Psoas muscle (tissue), 8 donors: ENCODE data around the gene DNAJC16. TPM values are rescaled to one million over a fixed set of nuclear protein-coding genes. Genes with fewer than 3 reads are reported as not detected.

Experiments
- ATAC-seq, 4 donors: fragments of 200-7000 bp; cut with Tn5 transposase; one replicate each; pipeline ENCODE4 v1.9.1; 2020; ENCODE audit warnings: moderate library complexity in 3 of 4, mild to moderate bottlenecking in 2 of 4
- DNase-seq, 2 donors: peaks; one replicate each; pipeline ENCODE4 v3.0.0-alpha.2; 2020
- H3K27ac ChIP-seq: fragments of 200-600 bp; one replicate; pipeline ENCODE4 v1.8.0; 2022
- H3K27me3 ChIP-seq, 3 donors: fragments of 200-600 bp in 1 of 3; one replicate each; pipeline versions ENCODE4 v1.6.1 to v1.8.0; 2013 to 2022; ENCODE audit warnings: low read length in 2 of 3, mild to moderate bottlenecking in 2 of 3, moderate library complexity in 1 of 3; ENCODE audit not compliant: insufficient read depth in 3 of 3
- H3K36me3 ChIP-seq, 2 donors: fragments of 200-600 bp in 1 of 2; one replicate each; pipeline versions ENCODE4 v1.6.1 to v1.8.0; 2013 to 2022; ENCODE audit warnings: low read depth in 1 of 2, mild to moderate bottlenecking in 1 of 2, moderate library complexity in 1 of 2; ENCODE audit not compliant: insufficient read depth in 1 of 2
- H3K4me1 ChIP-seq: fragments of 200-600 bp; one replicate; pipeline ENCODE4 v1.8.0; 2022
- H3K4me3 ChIP-seq: fragments of 200-600 bp; one replicate; pipeline ENCODE4 v1.8.0; 2022; ENCODE audit warnings: mild to moderate bottlenecking
- H3K9me3 ChIP-seq: fragments of 200-600 bp; one replicate; pipeline ENCODE4 v1.8.0; 2022
- CTCF ChIP-seq: fragments of 200-600 bp; IDR thresholded peaks from one replicate; pipeline ENCODE4 v1.8.0; 2022; ENCODE audit warnings: antibody characterized with exemption
- WGBS, 3 donors: extraction: QIAGEN DNeasy Blood & Tissue Kit; methylation state at CpG; one replicate each; pipeline versions ENCODE4 v1.1.6 to v1.1.7; 2013; 5-methylcytosine and 5-hydroxymethylcytosine counted together
- intact Hi-C, 2 donors: fragments of 100-400 bp; cut with DNase I; formaldehyde crosslinking; loops; one replicate each; pipeline versions ENCODE4 v1.11.0 to v1.14.2; 2022
- polyA plus RNA-seq, 3 donors: library from polyadenylated mRNA; stranded (reverse); fragments of 200-250 nt; gene quantifications; one replicate each; pipeline ENCODE4 v1.2.3, GENCODE V29; 2013
- total RNA-seq, 4 donors: library from RNA; stranded (reverse); fragmentation: NEBNext Ultra II Directional in 2 of 4; extraction: Animal tissue kit (Norgen Biotek cat#: 25700) in 2 of 4; gene quantifications; one replicate each; pipeline versions ENCODE4 v1.2.1 to v1.2.4, GENCODE V29; 2021 to 2023
- donor health status: healthy with polysubstance abuse.
- donor health status: DM: no; HTN: no; CAD: no; lungs with moderate emphysema.
- donor health status: Bipolar disorder and iron deficiency.
- donor health status: healthy.
- donor health status: DM: yes; HTN: yes; CAD: no.
- donor health status: DM: no; HTN: no; CAD: no.
- donor health status: DM: no; HTN: no; CAD: no.
- donor health status: DM: yes; HTN: yes; CAD: no.

Gene DNAJC16
- total and polyA plus RNA-seq, 7 donors = 6.8 to 29.9 (median 17.2) TPM

- H3K4me3 ChIP-seq = peak overlapping the region; percentile 20
- DNase-seq (no peak), ATAC-seq (peak in 1 of 4 donors; percentile 31)
- H3K27ac ChIP-seq = peak overlapping the region; percentile 99
- no peaks in the 10 kb centered on the region for H3K27me3 ChIP-seq
- H3K4me1 ChIP-seq = peaks cover 96% of the 10 kb centered on the region
- no peaks in the 10 kb centered on the region for H3K9me3 ChIP-seq
- 55 to 76% (median 56%) methylated on average over 13 of the region's 13 CpGs for WGBS, 3 donors
- peaks cover 0 to 28% of the 10 kb centered on the region in 2 donors for H3K36me3 ChIP-seq
- intact Hi-C loops = loop anchor here in 1 of 2 donors (10.0 kb wide), 1 partner anchor 90 kb away; no protein-coding TSS in a partner anchor
- no peak for TF ChIP-seq CTCF
Measured at GRCh38 chr1:15625056-15625917, 98.6 kb downstream of the DNAJC16 start.

Other genes with a start within 250 kb of the DNAJC16 start
- gene EFHD2, start 117.0 kb upstream of the DNAJC16 start, total RNA-seq = 1 to 10 TPM; 4.8 to 6.9 (median 6.5) TPM
- 1 to 10 TPM; 2.3 to 5.4 (median 4.3) TPM for gene EFHD2, start 117.0 kb upstream of the DNAJC16 start, polyA plus RNA-seq
- gene CTRC, start 88.4 kb upstream of the DNAJC16 start, total RNA-seq = under 1 TPM in 1 of 4 donors, not detected in 3; 0.17 TPM
- gene CTRC, start 88.4 kb upstream of the DNAJC16 start, polyA plus RNA-seq = under 1 TPM in 2 of 3 donors, not detected in 1; 0.08 to 0.68 TPM
- gene CELA2A, start 70.1 kb upstream of the DNAJC16 start, total RNA-seq = 1 to 10 TPM in 1 of 4 donors, not detected in 3; 2.1 TPM
- under 1 TPM in 1 of 3 donors, not detected in 2; 0.10 TPM for gene CELA2A, start 70.1 kb upstream of the DNAJC16 start, polyA plus RNA-seq
- gene CELA2B, start 50.7 kb upstream of the DNAJC16 start, total RNA-seq = under 1 TPM in 1 of 4 donors, not detected in 3; 0.36 TPM
- gene CELA2B, start 50.7 kb upstream of the DNAJC16 start, polyA plus RNA-seq = not detected
- 1 to 10 TPM; 6.1 to 8.9 (median 7.4) TPM for gene CASP9, start 2.6 kb upstream of the DNAJC16 start, total RNA-seq
- 10 to 100 TPM in 1 of 3 donors, 1 to 10 TPM in 2; 5.3 to 10.5 (median 9.9) TPM for gene CASP9, start 2.6 kb upstream of the DNAJC16 start, polyA plus RNA-seq
- 10 to 100 TPM in 1 of 4 donors, 1 to 10 TPM in 3; 2.6 to 12.6 (median 3.4) TPM for gene AGMAT, start 58.2 kb downstream of the DNAJC16 start, total RNA-seq
- gene AGMAT, start 58.2 kb downstream of the DNAJC16 start, polyA plus RNA-seq = 1 to 10 TPM; 2.6 to 8.1 (median 7.2) TPM
- 10 to 100 TPM; 23.8 to 80.2 (median 39.5) TPM for gene DDI2, start 90.6 kb downstream of the DNAJC16 start, total RNA-seq
- gene DDI2, start 90.6 kb downstream of the DNAJC16 start, polyA plus RNA-seq = 10 to 100 TPM in 2 of 3 donors, 1 to 10 TPM in 1; 4.8 to 35.4 (median 18.7) TPM
- gene PLEKHM2, start 157.5 kb downstream of the DNAJC16 start, total RNA-seq = 100 to 1,000 TPM; 137 to 177 (median 156) TPM
- gene PLEKHM2, start 157.5 kb downstream of the DNAJC16 start, polyA plus RNA-seq = 100 to 1,000 TPM in 1 of 3 donors, 10 to 100 TPM in 2; 78.1 to 167 (median 86.8) TPM
- 10 to 100 TPM in 3 of 4 donors, 1 to 10 TPM in 1; 6.1 to 48.2 (median 37.2) TPM for gene SLC25A34, start 209.4 kb downstream of the DNAJC16 start, total RNA-seq
- 10 to 100 TPM in 1 of 3 donors, 1 to 10 TPM in 2; 1.3 to 10.1 (median 7.5) TPM for gene SLC25A34, start 209.4 kb downstream of the DNAJC16 start, polyA plus RNA-seq
- gene TMEM82, start 215.7 kb downstream of the DNAJC16 start, total RNA-seq = not detected
- gene TMEM82, start 215.7 kb downstream of the DNAJC16 start, polyA plus RNA-seq = not detected
- 10 to 100 TPM in 1 of 4 donors, 1 to 10 TPM in 3; 2.5 to 11.3 (median 4.2) TPM for gene FBLIM1, start 231.9 kb downstream of the DNAJC16 start, total RNA-seq
- gene FBLIM1, start 231.9 kb downstream of the DNAJC16 start, polyA plus RNA-seq = 1 to 10 TPM; 2.5 to 3.1 (median 2.5) TPM